ENCODE results near the gene FUS. TPM values are rescaled to one million over a fixed set of nuclear protein-coding genes. Genes with fewer than 3 reads are reported as not detected.

Gene FUS
- total and polyA plus RNA-seq, 9 of the 15 experiments (the other 6 are each of a cell fraction or from before 2014, with no cell fraction given): 43.9 to 575 (median 87.2) TPM

DNA sequence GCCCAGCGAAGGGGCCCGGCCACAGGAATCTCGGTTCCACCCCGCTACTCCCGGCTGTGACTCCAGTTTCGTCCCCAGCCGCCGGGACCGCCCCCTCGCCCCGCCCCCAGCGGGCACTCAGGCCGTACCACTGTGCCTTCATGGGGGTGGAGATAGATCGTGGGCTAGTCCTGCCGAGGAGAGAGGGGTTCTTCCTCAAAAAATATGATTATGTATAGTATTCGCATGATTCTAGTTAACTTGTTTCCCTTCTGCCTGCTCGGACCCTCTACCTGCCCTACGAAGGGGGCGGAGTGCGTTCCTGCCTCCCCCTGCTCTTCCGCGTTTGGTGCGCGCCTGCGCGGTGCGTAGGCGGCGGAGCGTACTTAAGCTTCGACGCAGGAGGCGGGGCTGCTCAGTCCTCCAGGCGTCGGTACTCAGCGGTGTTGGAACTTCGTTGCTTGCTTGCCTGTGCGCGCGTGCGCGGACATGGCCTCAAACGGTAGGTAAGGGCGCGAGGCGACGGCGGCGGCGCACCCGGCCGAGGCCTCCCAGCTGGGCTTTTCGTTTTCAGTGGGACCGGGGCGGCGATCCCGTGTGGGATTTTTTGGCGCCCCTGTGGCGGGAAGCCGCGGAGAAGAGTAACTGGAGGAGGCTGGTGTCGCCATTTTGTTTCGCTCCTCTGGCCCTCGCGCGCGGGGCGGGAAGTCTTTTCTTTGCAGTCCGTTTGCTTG lies at the start of gene FUS (continued):
- TF ChIP-seq FOXA3 (CRISPR knock-in tag; conservative IDR thresholded peaks at IDR 0.05 in 1 of 2, IDR thresholded peaks at IDR 0.05 in 1 of 2) (peak in 1 of 2 experiments; percentile 57; a peak in 1 of 4 replicates), ZBTB17 (CRISPR knock-in tag; IDR thresholded peaks at IDR 0.05) (peak; percentile 69; the same call in 1 of the 2 replicates), FOXK2 (conservative IDR thresholded peaks at IDR 0.05 in 1 of 2, IDR thresholded peaks at IDR 0.05 in 1 of 2; ENCODE audit: low read depth in 2 of 2) (peak in 1 of 2 experiments; percentile 100; a peak in 2 of 4 replicates), GATA2 (CRISPR knock-in tag; IDR thresholded peaks at IDR 0.05) (no peak), ZKSCAN3 (CRISPR knock-in tag; IDR thresholded peaks at IDR 0.05) (no peak), ERF (CRISPR knock-in tag; IDR thresholded peaks at IDR 0.05) (peak; percentile 91), COPS2 (conservative IDR thresholded peaks at IDR 0.05) (no peak), HDAC3 (IDR thresholded peaks at IDR 0.05; ENCODE audit: borderline replicate concordance, partially characterized antibody) (peak; percentile 49), GTF2E2 (tag; IDR thresholded peaks at IDR 0.05) (peak; percentile 99), CTBP1 (IDR thresholded peaks at IDR 0.05; ENCODE audit: borderline replicate concordance) (peak; percentile 78; the same call in 1 of the 2 replicates), CBFB (CRISPR knock-in tag; IDR thresholded peaks at IDR 0.05) (peak; percentile 71; the same call in 1 of the 2 replicates), ZNF707 (CRISPR knock-in tag; conservative IDR thresholded peaks at IDR 0.05) (no peak), TAF1 (IDR thresholded peaks at IDR 0.05; ENCODE audit: control insufficient read depth, extremely low read depth, insufficient read depth, low read length, severe bottlenecking) (peak; percentile 100), PHB2 (IDR thresholded peaks at IDR 0.05; ENCODE audit: low read depth) (no peak), NCOA6 (IDR thresholded peaks at IDR 0.05) (no peak)
- TF ChIP-seq, protein P1, sequence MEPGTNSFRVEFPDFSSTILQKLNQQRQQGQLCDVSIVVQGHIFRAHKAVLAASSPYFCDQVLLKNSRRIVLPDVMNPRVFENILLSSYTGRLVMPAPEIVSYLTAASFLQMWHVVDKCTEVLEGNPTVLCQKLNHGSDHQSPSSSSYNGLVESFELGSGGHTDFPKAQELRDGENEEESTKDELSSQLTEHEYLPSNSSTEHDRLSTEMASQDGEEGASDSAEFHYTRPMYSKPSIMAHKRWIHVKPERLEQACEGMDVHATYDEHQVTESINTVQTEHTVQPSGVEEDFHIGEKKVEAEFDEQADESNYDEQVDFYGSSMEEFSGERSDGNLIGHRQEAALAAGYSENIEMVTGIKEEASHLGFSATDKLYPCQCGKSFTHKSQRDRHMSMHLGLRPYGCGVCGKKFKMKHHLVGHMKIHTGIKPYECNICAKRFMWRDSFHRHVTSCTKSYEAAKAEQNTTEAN (CRISPR knock-in tag; IDR thresholded peaks at IDR 0.05): peak; percentile 92
- TF ChIP-seq, protein P2, sequence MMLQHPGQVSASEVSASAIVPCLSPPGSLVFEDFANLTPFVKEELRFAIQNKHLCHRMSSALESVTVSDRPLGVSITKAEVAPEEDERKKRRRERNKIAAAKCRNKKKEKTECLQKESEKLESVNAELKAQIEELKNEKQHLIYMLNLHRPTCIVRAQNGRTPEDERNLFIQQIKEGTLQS (IDR thresholded peaks at IDR 0.05): peak; percentile 62; the same call in 1 of the 2 replicates
- TF ChIP-seq, protein P2 (CRISPR knock-in tag; conservative IDR thresholded peaks at IDR 0.05): no peak
- TF ChIP-seq, protein P3, sequence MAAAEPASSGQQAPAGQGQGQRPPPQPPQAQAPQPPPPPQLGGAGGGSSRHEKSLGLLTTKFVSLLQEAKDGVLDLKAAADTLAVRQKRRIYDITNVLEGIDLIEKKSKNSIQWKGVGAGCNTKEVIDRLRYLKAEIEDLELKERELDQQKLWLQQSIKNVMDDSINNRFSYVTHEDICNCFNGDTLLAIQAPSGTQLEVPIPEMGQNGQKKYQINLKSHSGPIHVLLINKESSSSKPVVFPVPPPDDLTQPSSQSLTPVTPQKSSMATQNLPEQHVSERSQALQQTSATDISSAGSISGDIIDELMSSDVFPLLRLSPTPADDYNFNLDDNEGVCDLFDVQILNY (CRISPR knock-in tag; IDR thresholded peaks at IDR 0.05): peak; percentile 68; the same call in 1 of the 2 replicates
- TF ChIP-seq, protein P4, sequence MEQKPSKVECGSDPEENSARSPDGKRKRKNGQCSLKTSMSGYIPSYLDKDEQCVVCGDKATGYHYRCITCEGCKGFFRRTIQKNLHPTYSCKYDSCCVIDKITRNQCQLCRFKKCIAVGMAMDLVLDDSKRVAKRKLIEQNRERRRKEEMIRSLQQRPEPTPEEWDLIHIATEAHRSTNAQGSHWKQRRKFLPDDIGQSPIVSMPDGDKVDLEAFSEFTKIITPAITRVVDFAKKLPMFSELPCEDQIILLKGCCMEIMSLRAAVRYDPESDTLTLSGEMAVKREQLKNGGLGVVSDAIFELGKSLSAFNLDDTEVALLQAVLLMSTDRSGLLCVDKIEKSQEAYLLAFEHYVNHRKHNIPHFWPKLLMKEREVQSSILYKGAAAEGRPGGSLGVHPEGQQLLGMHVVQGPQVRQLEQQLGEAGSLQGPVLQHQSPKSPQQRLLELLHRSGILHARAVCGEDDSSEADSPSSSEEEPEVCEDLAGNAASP (IDR thresholded peaks at IDR 0.05): no peak
- TF ChIP-seq, protein P5, sequence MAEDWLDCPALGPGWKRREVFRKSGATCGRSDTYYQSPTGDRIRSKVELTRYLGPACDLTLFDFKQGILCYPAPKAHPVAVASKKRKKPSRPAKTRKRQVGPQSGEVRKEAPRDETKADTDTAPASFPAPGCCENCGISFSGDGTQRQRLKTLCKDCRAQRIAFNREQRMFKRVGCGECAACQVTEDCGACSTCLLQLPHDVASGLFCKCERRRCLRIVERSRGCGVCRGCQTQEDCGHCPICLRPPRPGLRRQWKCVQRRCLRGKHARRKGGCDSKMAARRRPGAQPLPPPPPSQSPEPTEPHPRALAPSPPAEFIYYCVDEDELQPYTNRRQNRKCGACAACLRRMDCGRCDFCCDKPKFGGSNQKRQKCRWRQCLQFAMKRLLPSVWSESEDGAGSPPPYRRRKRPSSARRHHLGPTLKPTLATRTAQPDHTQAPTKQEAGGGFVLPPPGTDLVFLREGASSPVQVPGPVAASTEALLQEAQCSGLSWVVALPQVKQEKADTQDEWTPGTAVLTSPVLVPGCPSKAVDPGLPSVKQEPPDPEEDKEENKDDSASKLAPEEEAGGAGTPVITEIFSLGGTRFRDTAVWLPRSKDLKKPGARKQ (CRISPR knock-in tag; IDR thresholded peaks at IDR 0.05): no peak
